ENCODE data around the gene PRXL2A. TPM values are rescaled to one million over a fixed set of nuclear protein-coding genes. Genes with fewer than 3 reads are reported as not detected.

The PRXL2A gene
- 11.3 and 12.2 TPM in 2 replicates for total RNA-seq

DNA sequence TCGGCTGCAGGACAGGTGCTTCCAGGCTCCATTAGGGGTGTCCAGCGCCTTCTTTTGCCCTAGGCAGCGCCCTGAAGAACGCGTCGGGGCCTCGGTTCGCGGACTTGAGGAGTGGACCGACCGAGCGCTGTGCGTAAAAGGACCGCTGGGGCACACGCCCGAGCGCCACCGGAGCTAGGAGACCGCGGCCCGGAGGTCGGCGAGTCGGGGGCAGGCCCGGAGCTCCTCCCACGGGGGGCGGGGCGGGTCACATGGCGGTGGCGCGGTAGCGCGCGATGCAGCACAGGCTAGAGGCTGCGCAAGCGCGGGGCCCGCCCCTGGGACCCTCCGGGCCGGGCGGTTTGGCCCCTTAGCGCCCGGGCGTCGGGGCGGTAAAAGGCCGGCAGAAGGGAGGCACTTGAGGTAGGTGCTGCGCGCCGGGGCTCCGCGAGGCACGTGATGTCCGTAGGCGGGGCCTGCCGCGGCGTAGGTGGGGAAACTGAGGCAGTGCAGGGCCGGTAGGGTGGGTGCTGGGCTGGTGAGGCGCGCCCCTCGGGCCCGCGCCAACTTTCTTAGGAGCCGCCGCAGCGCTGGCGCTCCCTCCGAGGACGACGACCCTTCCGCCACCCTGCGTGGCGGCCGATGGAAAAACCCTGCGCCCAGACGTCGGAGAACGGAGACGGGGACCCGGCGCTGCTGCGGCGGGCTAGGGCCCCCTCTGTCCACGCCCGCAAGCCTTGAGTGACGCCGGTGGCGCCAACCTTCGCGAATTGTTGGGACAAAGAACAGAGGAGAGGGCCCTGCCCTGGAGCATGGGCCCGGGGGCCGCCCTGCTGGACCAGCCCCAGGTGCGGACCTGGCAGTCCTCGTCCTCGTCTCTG lies at the start of gene PRXL2A:
PRXL2A (plus strand) TSS at position 310 of the 860 bp plus-strand sequence. CDS start 11,917 bp downstream, outside the sequence.

DNA sequence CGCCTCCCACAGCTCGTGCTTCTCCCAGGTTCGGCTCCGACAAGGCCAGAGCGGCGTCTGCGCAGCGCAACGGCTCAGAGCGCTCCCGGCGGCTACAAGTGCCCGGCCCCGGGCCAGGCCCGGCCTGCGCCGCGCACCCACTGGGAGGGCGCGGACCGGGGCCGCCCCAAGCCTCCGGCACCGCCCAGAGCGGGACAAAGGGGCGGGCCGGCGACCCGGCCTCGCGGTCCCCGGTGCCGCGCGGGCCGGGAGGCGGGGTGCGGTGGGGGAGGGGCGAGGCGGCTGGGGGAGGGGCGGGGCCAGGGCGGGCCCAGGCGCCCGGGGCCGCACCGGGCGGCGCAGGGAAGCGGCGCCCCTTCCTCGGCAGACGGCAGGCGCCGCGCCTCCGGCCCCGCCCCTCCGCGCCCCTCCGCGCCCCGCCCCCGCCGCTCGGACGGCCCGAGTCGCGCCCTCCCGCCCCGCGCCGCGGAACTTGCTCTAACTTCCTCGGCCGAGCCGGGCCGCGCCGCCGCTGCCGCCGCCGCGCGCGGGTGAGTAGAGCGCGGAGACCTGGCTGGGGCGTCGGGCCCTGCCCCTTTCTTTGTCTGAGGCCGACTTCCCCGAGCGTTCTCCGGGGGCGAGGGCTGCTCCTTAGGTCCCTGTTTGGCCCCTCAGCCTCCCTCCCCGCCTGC lies 45.6 kb downstream of the PRXL2A start, which contains the start of gene TSPAN14:
TSPAN14 (plus strand) TSS at position 469 of the 671 bp plus-strand sequence. CDS start 34,924 bp downstream, outside the sequence.

Other genes with a start within 250 kb of the PRXL2A start
- 123 and 137 TPM in 2 replicates for gene ANXA11, start 203.0 kb upstream of the PRXL2A start, total RNA-seq
- not detected in 2 replicates for gene MAT1A, start 118.9 kb upstream of the PRXL2A start, total RNA-seq
- not detected in 2 replicates for gene DYDC1, start 51.8 kb upstream of the PRXL2A start, total RNA-seq
- gene DYDC2, start 51.8 kb upstream of the PRXL2A start, total RNA-seq, result not detected in 2 replicates
- gene TSPAN14, start 45.8 kb downstream of the PRXL2A start, total RNA-seq, result 22.9 and 23.2 TPM in 2 replicates
- not detected in 2 replicates for gene SH2D4B, start 129.4 kb downstream of the PRXL2A start, total RNA-seq